GOT3 (cell line): ENCODE data around the gene RPL19.

Source experiments
- DNase-seq: peaks from one replicate; lab custom pipeline; 2025; ENCODE audit warnings: mixed read lengths; lab: John Stamatoyannopoulos, UW

Gene RPL19

GRCh38 chr17:39173080-39173479 lies 27.0 kb upstream of the RPL19 start:
- DNase-seq, result no peak

- no peak for DNase-seq
Observed at GRCh38 chr17:39173526-39174274, 26.4 kb upstream of the RPL19 start.

DNA sequence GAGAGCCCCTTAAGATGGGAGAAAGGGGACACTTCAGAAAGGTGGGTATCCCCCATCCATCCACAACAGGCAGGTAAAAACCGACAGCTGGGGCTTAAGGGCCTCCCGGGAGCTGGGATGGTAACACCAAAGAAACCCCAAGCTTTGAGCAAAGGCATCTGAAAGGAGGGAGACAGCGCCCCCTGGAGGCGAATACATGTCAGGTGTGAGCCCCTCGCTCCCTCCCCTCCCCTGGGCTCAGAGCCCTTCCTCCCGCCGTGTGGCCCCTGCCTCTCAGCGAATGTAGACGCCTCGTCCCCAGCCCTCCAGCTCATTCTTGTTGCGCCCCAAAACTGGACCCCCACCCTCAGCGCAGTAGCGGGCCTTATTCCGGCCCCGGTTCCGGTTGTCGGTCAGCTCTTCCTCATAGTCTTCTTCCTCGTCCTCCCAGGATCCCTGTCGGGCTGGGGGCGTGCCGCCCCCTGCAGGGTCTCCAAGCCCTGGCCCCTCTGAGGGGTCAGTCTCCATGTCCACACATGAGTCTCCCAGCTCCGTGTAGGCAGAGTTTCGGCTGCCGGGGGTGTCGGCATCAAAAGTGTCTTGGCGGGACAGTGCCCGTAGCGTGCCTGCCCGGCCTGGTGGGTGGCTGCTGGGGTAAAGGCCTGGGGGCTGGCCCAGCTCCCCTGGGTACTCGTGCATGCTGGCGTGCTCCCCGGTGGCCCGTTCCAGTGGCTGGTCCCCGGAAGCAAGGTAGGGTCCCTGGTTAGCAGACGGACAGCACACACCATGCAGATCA lies 25.0 kb upstream of the RPL19 start:
- no peak for DNase-seq

- DNase-seq, result no peak
Observed at GRCh38 chr17:39175695-39176093, 24.4 kb upstream of the RPL19 start.

GRCh38 chr17:39177256-39177655 lies 22.8 kb upstream of the RPL19 start:
- DNase-seq, result no peak

GRCh38 chr17:39178536-39178935 lies 21.5 kb upstream of the RPL19 start:
- DNase-seq, result no peak

DNA sequence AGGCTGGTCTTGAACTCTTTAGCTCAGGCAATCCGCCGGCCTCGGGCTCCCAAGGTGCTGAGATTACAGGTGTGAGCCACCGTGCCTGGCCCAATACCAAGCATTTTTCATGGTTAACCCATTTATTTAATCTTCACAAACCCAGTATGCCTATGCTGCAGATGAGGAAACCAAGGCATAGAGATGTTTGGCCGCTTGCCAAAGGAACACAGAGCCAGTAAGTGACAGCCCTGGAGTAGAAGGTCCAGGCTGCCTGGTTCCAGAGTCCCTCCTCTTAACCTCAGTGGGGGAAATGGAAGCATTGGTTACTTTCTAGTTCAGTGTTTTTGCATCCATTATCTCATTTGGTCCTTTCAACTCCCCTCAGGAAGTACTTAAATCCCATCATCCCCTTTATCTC lies 18.8 kb upstream of the RPL19 start:
- no peak for DNase-seq

DNA sequence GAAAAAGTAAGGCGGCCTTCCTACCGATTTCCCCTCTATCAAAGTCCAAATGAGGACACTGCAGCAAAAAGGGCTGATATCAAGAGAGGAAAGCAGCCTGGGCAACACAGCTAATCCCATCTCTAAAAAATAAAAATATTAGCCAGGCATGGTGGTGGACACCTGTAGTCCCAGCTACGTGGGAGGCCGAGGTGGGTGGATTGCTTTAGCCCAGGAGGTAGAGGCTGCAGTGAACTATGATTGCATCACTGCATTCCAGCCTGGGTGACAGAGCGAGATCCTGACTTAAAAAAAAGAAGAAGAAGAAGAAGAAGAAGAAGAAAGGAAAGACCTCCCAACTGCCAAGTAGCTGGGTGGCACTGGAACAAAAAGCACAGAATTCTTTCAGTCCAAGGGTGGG lies 17.0 kb upstream of the RPL19 start:
- no peak for DNase-seq

DNA sequence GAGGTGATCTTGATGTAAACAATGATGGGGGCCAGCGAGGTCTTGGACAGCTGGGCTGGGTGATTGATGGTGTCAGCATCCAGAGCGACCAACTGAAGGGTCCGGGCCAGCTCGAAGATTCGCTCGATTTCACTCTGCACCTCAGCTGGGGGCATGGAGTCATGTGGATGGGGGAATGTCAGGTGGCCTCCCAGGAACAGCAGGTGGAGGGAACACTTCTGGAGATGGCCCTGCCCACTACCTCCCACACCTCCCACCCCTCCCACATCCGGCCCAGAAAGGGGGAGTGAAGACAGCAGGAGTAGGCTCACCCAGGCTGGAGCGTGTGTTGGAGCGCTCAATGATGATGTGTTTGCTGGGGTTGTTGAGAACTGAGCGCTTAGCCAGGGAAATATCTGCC lies 16.4 kb upstream of the RPL19 start:
- DNase-seq, result no peak

DNA sequence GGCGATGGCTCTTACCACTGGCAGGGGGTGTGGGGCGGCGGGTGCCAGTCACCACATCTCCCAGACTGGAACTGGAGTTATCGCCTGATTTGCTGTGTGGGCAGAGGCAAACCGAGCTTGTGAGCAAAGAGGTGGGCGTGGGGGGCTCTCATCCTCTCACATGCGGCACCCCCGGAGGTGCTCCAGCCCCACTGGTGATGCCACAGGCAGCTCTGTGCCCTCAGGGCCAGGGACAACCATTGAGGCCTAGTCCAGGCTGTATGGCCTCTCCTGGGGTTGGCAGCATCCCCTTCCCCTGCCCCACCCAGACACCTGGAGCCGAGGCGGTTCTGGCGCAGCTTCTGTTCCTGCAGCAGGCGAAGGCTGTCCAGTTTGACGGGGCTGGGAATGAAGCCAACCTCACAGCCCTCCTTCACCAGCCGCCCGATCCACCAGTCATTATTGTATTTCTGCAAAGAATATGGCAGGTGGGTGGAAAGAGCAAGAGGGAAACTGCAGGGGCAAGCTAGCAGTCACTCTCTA lies 13.5 kb upstream of the RPL19 start:
- DNase-seq, result no peak

GRCh38 chr17:39187152-39187830 lies 12.8 kb upstream of the RPL19 start:
- no peak for DNase-seq

- no peak for DNase-seq
Observed at GRCh38 chr17:39191750-39192510, 8.2 kb upstream of the RPL19 start.

DNA sequence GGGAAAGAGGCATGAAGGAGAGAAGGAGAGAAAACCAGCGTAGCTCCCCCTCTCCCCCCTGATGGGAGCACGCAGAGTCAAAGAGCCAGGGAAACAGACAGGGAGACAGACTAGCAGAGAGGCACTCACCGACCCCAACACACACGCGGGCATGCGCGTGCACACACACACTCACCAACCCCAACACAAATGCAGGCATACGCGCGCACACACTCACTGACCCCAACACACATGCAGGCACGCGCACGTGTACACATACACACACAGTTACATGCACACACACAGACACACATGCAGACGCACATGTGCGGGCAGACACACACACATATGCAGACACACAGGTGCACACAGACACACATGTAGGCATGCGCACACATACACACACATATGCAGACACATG lies 7.2 kb upstream of the RPL19 start:
- DNase-seq, result no peak

- DNase-seq, result no peak
Observed at GRCh38 chr17:39193346-39193745, 6.7 kb upstream of the RPL19 start.

- no peak for DNase-seq
Observed at GRCh38 chr17:39194089-39194984, 5.7 kb upstream of the RPL19 start.

DNA sequence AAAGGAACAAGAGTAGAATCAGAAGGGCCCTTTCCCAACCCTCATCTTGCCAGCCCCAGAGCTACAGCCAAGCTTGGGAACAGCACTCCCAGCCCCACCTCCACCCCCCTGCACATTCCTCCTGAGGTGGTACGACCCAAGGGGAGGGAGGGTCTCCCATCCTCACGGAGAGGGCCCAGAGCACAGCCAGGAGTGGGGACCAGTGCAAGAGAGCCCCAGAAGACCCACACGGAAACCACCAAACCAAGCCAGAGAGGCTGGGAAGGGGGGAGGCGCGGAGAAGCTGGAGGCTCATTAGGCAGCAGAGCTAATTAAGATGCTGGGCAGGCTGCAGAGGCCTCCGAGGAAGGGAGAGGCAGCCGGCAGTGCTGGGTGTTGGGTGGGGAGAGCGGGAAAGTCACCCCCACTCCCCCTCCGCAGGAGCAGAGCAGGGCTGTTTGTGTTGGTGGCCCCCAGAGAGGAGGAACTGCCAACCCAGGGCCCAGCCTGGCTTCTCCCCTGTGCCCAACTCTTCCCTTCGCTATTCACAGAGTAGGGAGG lies 5.0 kb upstream of the RPL19 start:
- no peak for DNase-seq

- no peak for DNase-seq
Observed at GRCh38 chr17:39195568-39196160, 4.4 kb upstream of the RPL19 start.

- DNase-seq, result no peak
Observed at GRCh38 chr17:39196241-39196807, 3.8 kb upstream of the RPL19 start.

GRCh38 chr17:39196808-39197291 lies 3.2 kb upstream of the RPL19 start:
- DNase-seq, result no peak
